Renal cortex interstitium (tissue), 11 donors: ENCODE results near the gene CDADC1. TPM values are rescaled to one million over a fixed set of nuclear protein-coding genes. Genes with fewer than 3 reads are reported as not detected.
"Not testable (repeated sequence)": the region's sequence is repeated elsewhere in the genome, so short reads cannot be mapped to it uniquely, and the experiment has no call there.

Experiments
- DNase-seq, 11 donors: peaks; one replicate each; pipeline ENCODE4 v3.0.0-alpha.2; 2013; ENCODE audit warnings: low read depth in 9 of 11, low spot score in 4 of 11; ENCODE audit errors: extremely low read depth in 1 of 11
- polyA plus RNA-seq, 3 donors: library from polyadenylated mRNA; unstranded; fragments of 120-200 nt; gene quantifications; one replicate each; pipeline ENCODE4 v1.2.1, GENCODE V29; 2013; ENCODE audit not compliant: insufficient read length in 3 of 3

The CDADC1 gene
- polyA plus RNA-seq, 3 donors: 12.3 to 16.6 (median 15.9) TPM

- peak in 3 of 11 donors; percentile 36 to 55 (median 49) for DNase-seq
Observed at GRCh38 chr13:49304763-49305700, 57.3 kb downstream of the CDADC1 start.

GRCh38 chr13:49305792-49306425 lies 58.2 kb downstream of the CDADC1 start:
- DNase-seq: no peak

- no peak for DNase-seq
Observed at GRCh38 chr13:49307365-49307764, 59.6 kb downstream of the CDADC1 start.

- no peak for DNase-seq
Observed at GRCh38 chr13:49308097-49308875, 60.6 kb downstream of the CDADC1 start.

- no peak for DNase-seq
Observed at GRCh38 chr13:49308921-49309408, 61.2 kb downstream of the CDADC1 start.

- no peak for DNase-seq
Observed at GRCh38 chr13:49310251-49310650, 62.5 kb downstream of the CDADC1 start.

- DNase-seq: no peak
Observed at GRCh38 chr13:49311816-49312215, 64.1 kb downstream of the CDADC1 start.

- no peak for DNase-seq
Observed at GRCh38 chr13:49314344-49314882, 66.7 kb downstream of the CDADC1 start.

- no peak for DNase-seq
Observed at GRCh38 chr13:49315036-49315565, 67.4 kb downstream of the CDADC1 start.

- DNase-seq: no peak
Observed at GRCh38 chr13:49315756-49316482, 68.2 kb downstream of the CDADC1 start.

GRCh38 chr13:49319551-49319950 lies 71.8 kb downstream of the CDADC1 start:
- DNase-seq: no peak

- DNase-seq: no peak
Observed at GRCh38 chr13:49319951-49320350, 72.2 kb downstream of the CDADC1 start.

GRCh38 chr13:49320975-49321374 lies 73.2 kb downstream of the CDADC1 start:
- DNase-seq: no peak

- DNase-seq: no peak
Observed at GRCh38 chr13:49322702-49323101, 75.0 kb downstream of the CDADC1 start.

GRCh38 chr13:49323344-49323743 lies 75.6 kb downstream of the CDADC1 start:
- no peak for DNase-seq

GRCh38 chr13:49326222-49326917 lies 78.6 kb downstream of the CDADC1 start:
- no peak for DNase-seq

- not testable (repeated sequence) for DNase-seq
Observed at GRCh38 chr13:49327145-49327544, 79.4 kb downstream of the CDADC1 start.
